LoVo (cell line): ENCODE measurements around the gene PRPF6.

ENCODE experiments used
- DNase-seq: peaks from one replicate; pipeline ENCODE4 v3.0.0-alpha.2; 2016; ENCODE audit warnings: low spot score

Gene PRPF6

DNA sequence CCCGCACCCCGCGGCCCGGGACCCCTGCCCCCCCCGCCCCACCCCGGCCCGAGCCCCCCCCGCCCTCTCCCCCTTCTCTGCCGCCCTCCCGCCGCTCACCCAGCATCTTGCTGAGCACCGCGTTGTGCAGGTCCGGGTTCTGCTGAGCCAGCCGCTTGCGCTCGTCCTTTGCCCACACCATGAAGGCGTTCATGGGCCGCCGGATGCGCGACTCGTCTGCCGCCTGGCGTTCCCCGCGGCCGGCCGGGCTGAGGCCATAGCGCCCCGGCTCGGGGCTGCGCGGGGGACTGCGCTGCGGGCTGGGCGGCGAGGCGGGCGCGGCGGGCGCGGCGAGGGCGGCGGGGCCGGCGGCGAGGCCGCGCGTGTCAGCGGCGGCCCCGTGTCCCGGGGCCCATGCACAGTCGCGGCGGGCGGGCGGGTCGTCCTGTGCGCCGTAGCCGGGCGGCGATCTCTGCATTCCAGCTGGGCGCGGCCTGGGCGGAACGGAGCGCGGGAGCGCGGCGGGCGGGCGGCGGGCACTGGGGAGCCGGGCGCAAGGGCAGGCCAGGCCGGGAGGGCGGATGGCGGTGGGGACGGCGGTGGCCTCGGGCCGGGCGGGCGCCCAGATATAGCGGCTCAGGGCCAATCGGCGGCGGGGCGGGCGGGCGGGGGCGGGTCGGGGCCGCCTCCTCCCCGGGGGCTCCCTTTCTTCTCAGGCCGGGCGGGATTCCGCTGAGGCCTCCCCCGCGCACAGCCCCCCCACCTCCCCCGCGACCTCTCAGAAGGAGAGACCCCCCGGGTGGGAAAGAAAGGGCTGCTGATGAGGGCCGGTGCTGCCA lies 68.3 kb downstream of the PRPF6 start, which contains the start of gene SOX18:
TSS of gene SOX18 (minus strand) at position 580 of the 818 bp plus-strand sequence. CDS start at position 457, 123 bp downstream.
- DNase-seq: peak; percentile 33

DNA sequence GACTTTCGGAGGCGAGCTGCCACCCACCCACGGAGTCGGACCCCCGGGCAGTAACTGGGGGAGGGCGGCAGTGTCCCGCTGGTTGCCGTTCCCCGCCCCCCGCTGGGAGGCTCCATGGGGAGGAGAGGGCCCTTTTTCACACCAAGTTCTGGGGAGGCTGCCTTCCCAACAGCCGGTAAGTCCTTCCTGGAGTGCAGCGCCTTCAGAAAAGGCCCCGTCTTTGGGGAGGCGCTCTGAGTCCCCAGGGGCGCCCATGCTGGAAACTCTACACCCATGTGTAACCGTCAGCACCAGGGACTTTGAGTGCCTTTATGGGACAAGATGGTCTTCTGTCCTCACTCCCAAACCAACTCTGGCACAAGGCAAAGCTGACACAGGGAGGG lies 68.9 kb downstream of the PRPF6 start:
- no peak for DNase-seq

DNA sequence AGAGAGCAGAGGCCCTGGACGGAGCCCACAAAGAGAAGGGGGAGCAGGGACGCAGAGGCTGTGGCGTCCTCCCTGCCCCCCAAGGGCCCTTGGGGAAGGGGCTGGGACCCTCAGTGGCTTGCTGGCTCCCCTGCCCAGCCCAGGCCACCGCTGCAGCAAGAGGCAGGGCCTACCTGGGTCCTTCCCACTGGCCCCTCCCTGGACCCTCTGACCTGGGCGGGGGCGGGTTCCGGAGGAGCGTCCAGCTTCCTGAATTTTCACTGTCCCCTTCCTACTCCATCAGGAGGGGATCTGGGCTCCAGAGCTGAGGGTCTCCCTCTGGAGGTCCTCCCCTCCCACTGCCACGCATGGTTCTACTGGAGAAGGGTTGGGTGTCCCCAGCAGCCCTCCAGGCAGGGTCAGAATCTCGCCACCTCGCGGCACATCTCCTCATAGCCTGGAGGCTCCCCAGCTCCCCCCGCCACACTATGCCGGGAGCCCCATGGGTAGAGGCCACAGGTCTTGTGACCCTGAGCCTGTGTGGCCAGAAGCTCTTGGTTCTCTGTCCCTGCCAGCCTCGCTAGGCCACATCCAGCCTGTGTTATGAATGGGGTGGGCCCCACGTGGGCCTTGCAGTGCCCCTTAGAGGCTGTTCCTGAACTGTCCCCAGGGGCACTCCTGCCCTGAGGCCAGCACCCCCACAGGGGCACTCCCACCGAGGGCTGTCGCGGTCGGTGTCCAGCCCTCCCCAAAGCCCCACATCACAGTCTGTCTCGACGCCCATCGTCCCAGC lies 69.5 kb downstream of the PRPF6 start:
- no peak for DNase-seq

DNA sequence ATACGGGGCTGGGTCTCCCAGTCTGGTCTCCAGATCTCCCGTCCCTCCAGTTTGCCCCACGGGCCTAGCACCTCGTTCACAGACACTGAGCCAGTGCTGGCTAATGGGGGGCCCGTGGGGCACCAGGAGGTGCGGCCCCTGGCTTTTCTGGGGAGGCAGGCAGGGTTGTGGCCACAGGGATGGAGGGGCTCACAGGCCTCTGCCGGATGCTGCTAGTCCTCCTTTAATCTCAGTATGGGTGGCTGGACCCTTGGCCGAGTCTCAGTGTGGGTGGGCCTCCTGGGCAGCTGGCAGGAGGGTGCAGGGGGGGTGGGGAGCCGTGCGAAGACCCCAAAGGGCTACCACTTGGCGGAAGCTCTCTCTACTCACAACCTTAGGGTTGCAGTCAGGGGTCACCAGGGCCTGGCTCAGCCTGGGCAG lies 70.1 kb downstream of the PRPF6 start:
- no peak for DNase-seq

DNA sequence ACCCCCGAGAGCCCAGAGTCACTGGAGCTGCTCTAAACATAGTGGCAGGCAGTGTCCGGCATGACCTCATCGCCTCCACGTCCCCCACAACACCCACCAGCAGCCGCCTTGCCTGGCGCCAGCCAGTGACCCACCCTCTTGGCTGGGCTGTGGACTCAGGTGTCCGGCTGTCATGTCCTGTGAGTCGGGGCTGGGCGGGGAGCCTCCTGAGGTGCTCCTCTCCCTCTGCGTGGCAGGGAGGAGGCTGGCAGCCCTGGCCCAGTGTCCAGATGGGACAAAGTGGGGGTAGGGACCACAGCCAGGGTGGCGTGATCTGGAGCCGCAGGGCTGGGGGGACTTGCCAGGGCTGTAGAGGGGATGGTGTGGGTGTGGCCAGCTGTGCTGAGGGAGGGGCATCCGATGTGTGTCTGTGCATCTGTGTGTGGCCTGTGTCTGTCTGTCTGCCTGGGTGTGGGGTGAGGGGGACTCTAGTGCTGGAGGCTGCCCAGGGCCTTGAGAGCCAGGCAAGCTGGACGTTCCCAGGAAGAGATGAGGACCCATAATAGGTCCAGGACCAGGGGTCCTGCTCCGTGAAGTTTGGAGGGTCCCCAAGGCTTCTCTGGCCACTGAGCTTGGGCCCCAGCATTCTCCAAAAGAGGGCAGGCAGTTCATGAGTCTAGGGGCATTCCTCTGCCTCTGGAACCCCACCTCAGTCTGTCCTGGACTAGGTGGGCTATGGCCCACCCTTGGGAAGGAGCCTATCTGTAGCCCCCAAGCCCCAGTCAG lies 70.8 kb downstream of the PRPF6 start:
- no peak for DNase-seq

DNA sequence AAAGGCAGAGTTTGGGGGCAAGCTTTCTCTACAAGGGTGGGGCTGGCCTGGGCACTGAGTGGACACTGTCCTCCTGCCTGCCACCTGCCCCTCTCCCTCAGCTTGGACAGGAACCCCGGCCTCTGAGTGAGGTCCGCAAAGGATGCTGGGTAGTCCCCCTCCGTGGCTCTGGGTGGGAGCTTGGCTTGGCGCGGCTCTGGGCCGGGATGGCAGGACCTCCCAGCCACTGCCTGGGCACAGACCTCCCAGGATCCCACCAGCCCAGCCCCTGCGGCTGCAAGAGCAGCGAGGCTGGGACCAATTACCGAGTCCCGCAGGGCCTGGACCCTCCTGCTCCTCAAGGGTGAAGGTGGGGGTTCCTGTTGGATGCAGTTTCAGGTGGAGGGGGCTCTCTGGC lies 71.4 kb downstream of the PRPF6 start:
- no peak for DNase-seq

DNA sequence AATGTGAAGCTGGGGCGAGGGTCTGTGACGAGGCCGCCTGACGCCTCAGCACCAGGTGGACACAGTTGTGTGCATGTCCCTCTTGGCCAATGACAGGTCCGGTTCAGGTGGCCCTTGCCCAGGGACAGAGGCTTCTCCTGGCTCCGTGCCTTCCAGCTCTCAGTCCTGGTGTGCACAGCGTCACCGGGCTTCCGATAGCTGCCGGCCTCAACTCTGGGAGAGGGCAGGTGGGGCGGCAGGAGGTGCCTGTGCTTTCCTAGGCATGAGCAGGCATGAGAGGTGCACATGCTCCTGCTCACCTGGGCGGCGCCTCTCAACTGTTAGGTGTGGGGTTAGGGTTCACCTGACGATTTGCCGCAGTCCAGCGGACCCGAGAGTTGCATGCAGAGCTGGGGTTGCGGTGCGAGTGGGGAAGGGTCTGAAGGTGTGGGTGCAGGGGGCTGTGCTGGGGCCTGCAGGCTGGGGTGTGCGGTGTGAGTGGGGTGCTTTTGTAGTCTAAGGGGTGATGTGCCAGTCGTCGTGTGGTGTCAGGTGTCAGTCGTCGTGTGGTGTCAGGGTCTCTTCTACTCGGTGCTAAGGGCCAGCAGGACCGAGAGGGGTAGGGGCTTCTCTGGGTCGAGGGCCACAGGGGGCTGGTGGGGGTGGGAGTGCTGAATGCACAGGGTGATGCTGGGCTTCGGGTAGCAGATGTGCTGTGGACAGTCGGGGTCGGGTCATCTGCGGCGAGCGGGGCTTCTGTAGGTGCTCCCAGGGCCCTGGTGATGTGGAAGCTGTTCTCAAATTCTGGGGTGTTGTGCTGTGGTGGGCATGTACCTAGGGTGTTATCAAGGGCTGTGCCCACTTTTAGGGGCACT lies 72.3 kb downstream of the PRPF6 start:
- no peak for DNase-seq

DNA sequence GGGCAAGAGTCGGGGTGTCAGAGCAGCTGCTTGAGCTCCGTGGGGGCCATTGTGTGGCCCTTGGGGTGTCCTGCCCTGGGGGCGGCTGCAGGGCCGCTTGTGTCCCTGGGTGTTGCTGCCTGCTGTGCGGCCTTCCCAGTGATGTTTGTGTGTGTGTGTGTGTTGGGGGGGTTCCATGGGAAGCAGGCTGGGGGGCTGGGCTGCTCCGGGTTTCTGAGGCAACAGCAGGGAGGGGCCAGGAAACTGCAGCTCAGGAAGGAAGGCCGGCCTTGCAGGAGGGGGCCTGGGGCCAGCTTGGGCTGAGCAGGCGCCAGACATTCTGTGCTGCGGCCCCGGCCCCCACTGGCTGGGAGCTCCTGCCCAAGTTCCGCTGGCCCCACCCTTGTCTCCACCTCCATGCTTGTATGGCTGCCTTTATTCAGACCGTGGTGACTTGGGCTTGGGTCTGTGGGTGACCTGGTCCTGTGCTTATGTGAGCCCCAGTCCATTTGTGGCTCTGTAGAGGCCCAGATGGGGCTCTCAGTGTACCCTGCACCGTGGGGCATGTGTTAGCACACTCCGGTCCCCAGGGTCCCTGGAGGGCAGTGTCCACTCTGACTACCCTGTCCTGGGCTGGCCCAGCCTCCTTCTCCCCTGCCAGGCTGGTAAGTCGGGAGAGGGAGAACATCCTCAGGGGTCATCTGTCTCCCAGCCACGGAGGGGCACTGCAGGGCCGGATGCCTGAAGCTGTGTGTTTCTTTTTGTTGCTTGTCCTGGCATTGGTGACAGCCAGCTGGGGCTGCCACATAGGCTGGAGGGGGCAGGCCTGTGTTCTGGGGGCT lies 73.1 kb downstream of the PRPF6 start:
- DNase-seq: no peak

DNA sequence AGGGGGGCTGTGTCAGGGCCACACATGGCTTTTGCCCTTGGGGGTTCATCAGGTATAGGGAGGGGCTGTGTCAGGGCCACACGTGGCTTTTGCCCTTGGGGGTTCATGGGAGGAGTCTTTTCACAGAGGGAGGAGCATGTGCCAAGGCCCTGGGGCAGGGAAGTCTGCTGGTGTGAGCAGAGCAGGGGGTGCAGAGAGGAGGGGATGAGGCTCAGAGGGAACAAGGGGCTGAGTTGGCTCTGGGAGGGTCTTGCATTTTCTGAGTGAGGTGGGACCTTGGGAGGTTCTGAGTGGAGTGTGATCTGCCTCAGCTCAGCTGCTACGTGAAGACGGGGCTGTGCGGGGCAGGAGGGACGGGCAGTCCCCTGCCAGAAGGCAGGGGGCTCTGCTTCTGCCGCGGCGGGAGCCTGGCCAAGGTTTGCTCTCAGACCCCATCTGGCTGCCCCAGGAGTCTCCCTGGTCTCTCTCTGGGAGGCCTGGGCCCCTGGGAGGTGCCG lies 74.5 kb downstream of the PRPF6 start:
- DNase-seq: no peak

DNA sequence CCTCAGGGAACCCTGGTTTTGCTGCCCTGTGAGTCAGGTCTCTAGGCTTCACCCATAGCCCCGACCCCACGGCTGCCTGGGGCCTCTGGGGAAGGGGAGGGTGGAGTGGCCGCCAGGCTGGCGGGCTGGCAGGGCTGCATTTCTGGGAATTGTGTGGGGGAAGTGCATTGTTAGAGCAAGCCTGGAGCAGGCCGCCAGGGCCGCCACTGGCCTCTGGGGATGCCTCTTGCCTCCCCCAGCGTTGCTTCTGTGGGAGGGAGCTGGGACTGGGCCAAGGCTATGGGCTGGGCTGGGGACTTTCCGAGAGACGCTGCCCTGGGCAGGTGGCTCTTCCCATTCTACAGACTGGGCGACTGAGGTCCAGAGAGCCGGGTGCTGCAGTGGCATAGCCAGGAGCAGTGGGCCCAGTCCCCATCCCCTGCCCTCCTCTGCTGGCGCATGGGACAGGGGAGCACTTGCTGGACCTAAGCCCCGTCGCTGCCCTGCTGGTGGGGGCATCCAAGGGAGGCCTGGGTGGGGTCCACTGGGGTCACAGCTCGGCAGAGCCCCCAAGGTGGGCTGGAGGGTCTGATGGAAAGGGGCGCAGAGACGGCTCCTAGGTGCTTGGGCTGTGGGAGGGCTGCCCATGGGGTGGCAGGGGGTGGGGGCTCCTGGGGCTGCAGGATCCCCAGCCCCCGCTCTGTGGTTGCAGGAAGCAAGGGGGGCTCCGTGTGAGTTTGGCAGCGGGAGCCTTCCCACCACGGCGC lies 75.1 kb downstream of the PRPF6 start:
- no peak for DNase-seq

DNA sequence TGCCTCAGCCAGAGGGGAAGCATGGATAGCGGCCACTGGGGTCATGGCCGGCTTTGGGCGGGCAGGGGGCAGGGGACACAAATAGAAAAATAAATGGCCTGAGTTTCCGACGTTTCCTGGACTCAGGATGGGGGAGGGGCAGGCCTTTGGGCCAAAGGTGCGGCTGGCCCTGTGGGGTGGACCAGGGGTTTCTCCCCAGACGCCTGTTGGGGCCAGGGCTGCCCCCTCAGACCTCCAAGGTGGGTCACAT lies 75.6 kb downstream of the PRPF6 start:
- DNase-seq: no peak

DNA sequence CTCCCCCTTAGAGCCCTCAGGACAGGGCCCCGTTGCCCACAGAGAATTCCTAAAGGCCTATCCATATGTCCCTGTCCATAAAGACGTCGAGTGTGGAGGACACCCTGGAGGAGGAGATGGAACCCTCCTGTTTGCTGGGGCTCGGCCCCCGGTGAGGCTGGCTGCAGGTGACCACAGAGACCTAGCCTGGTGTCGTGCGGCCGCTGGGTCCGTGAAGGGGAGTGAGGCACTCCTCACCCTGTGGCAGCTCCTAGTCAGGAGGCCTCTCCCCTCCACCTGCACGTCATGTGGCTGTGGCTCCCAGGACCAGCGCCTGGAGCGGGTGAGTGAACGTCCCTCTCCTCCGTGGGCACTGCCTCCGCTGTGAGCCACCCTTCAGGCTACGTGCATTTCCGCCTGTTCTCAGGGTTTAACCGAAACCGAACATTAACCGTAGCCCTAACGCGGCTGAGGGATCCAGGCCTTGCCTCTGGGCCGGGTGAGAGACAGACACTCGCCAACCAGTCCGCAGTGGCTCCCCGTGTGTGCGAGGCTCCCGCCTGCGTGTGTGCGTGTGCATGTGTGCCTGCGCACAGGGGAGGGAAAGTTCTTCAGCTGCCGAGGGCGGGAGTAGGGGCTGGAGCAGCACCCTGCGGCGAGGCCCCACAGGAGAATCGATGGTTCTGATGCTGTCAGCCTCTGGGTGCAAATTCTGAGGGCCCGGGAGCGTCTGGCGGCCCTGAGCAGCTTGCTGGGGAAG lies 76.1 kb downstream of the PRPF6 start:
- DNase-seq: no peak

DNA sequence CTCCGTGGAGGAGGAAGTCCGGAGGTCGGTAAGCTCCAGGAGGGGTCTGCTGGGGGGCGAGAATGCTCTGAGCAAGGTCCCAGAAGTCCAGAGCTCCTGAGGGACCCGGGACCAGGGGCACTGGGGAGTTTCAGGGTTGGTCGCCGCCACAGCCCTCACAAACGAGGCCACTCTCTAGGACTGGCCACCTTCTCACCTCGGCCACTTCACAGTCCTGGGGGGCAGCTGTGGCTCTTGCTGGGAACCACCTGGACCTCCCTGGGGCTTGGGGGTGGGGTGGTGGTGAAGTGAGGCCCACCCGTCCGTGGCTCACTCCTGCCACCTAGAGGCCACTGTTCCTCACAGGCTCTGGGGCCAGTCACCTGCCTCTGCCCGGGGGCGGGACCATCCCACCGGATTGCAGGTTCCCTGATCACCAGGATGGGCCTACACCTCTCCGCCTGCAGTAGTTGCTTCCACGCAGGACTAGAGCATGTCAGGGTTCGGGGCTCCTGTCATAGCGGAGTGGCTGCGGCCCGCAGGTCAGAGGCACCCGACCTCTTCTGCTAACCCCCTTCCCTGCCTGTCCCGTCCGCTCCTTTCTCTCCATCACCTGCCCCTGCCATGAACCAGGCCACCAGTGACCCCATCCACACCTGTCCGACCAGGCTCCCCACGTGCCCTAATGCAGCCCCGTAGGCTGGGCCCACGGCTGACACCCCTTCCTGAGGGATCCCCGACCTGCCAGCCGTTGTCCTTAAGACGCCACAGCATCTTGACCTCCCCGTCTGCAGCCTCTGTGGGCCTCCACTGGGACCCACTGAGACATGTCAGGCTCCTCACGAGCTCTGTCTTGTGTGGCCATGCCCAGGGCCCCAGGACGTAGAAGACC lies 76.9 kb downstream of the PRPF6 start:
- DNase-seq: peak; percentile 59

DNA sequence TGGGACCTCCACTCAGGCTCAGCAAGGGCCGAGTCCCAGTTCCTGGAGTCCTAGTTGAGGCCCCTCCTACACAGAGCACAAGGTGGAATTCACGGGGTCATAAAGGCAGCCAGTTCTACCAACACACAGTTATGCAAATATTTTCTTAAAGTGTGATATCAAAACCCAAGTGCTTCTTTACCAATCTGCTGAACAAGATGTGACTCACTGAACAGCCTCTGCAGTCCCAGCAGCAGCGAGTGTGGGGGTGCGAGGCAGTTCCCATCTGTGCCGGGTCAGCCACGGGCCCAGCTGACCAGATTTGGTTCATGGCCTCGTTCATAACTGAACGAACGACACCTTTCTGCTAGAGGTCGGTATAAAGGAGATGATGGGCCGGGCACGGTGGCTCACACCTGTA lies 77.6 kb downstream of the PRPF6 start:
- DNase-seq: no peak

DNA sequence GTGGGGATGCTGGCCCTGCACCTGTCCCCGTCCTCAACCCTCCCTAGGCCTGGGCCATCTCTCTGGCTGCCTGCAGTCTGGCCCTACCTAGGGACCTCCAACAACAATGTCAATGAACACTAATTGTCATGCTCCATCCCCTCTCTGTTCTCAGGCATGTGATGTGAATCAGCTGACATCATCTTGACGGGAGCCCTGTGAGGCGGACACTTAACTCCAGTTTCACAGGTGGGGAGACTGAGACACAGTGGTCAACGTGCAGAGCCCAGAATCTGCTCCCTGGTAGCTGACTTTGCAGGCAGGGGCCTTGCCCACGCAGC lies 81.3 kb downstream of the PRPF6 start:
- no peak for DNase-seq

DNA sequence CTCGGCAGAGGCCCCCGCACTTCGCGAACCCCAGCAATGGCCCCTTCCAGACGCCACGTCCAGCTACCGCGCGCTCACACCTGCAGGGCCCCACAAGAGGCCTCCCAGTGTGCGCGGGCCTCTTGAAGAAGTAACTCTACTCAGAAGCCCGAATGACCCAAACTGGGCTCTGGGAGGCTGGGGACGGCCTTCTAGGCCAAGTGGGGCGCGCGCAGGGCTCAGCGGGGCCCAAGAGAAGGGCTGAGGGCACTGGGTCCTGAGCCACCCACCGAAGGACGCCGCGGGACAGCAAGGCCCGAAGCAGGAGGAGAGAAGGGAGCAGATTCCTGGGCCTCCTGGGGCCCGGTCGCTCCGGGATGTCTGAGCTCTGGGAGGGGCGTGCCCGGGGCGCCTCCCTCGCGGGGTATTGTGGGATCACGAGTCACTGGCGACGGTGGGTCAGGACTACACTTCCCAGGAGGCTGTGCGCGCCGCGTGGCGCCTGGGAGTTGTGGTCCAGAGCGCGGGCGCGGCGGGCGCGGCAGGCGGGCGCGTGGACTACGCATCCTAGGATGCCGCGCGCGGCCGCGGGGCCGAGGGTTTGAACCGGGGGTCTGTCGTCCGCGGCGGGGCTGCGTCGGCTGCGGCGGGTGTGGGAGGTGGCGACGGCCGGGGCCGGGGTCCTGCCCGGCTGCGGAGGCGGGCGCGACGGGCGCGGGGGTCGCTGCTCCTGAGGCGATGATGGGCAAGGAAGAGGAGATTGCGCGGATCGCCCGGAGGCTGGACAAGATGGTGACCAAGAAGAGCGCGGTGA lies 81.9 kb downstream of the PRPF6 start, which contains the start of gene TCEA2:
TSS of gene TCEA2 (plus strand) at position 603 of the 793 bp plus-strand sequence. CDS start at position 718, 115 bp downstream.
- DNase-seq: peak; percentile 82

DNA sequence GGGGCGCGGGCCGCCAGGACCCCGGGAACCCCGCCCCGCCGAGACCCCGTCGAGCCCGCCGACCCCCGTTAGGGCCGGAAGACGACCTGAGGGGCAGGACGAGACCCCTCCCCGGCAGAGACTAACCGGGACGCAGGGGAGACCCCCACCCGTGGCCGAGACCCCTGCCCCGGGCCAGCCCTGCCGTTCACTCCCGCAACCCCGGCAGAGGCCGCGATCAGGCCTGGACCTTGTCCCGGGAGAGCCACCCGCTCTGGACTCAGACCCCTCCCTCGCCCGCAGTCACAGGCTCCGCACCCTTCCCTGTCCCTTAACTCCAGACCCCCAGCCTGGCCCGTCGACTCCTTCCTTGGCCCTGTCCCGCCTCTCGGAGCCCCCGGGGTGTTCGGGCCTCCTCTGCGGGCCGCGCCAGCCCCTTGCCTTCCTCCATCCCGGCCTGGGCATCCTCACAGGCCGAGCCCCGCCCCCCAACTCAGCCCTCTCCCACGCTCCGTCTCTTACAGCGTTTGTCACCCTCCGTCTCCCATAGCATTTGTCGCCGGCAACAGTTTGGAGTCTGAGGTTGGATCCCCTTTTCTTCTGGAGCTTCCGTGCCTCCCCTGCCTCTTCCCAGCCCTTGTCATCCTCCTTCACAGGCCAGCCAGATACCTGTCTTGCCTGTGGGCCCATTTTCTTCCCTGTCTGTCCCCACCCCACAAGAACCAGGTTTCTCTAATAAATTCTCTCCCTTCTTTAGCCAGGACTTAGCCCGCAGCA lies 82.6 kb downstream of the PRPF6 start:
- DNase-seq: no peak
